ENCODE results near the gene TNF. TPM values are rescaled to one million over a fixed set of nuclear protein-coding genes. Genes with fewer than 3 reads are reported as not detected.
A peak's percentile ranks its signal among the peaks of the same experiment; 100 is the strongest.

The TNF gene
- polyA plus RNA-seq, 3 donors = 7.1 to 13.7 (median 9.6) TPM

GRCh38 chr6:31592396-31592771, 17.0 kb downstream of the TNF start:
- H3K9ac ChIP-seq (ENCODE audit: insufficient read depth, low read length, poor library complexity, severe bottlenecking) = no peak overlapping the region
- peaks cover 28% of the 10 kb centered on the region for H3K79me2 ChIP-seq (ENCODE audit: insufficient read depth, low read length)
- peaks cover 53% of the 10 kb centered on the region for H3K4me1 Mint-ChIP-seq
- H3K36me3 ChIP-seq (replicated peaks in 1 of 2; ENCODE audit: control insufficient read depth in 1 of 2, insufficient read depth in 2 of 2, low read length in 2 of 2) = peaks cover 12 to 23% of the 10 kb centered on the region in 2 donors
- peaks cover 29 to 52% of the 10 kb centered on the region in 2 donors for H3K4me1 ChIP-seq (ENCODE audit: control insufficient read depth in 1 of 2, insufficient read depth in 2 of 2, low read length in 2 of 2)
- intact Hi-C loops (cut with micrococcal nuclease) = no loop called here
- peak overlapping the region in 1 of 2 donors; percentile 53 for H3K27ac ChIP-seq (ENCODE audit: low read depth in 1 of 2, low read length in 2 of 2)
- peaks cover 0 to 5% (median 2%) of the 10 kb centered on the region in 3 donors for H3K27me3 Mint-ChIP-seq (ENCODE audit: low read depth in 3 of 3)
- H3K4me2 ChIP-seq (replicated peaks; ENCODE audit: extremely low read depth, low read length, poor library complexity, severe bottlenecking) = no peak overlapping the region
- no peaks in the 10 kb centered on the region for H3K9me3 ChIP-seq (replicated peaks in 1 of 2; ENCODE audit: control insufficient read depth in 1 of 2, insufficient read depth in 1 of 2, low read length in 2 of 2)
- H2AFZ ChIP-seq (ENCODE audit: insufficient read depth, low read depth, low read length, poor library complexity, severe bottlenecking) = no peak overlapping the region
- H3K27me3 ChIP-seq (ENCODE audit: control insufficient read depth in 2 of 2, insufficient read depth in 2 of 2, low read length in 2 of 2) = no peaks in the 10 kb centered on the region
- peak overlapping the region in 1 of 2 donors; percentile 31 for H3K4me3 Mint-ChIP-seq
- TF ChIP-seq CTCF (IDR thresholded peaks at IDR 0.05) = no peak
- H3K36me3 Mint-ChIP-seq = peaks cover 30 to 32% of the 10 kb centered on the region in 2 donors
- no CpG with 5 or more reads among the region's 7 CpGs for WGBS (ENCODE audit: insufficient coverage)
- no peak overlapping the region for H3K4me3 ChIP-seq (replicated peaks in 1 of 3; ENCODE audit: low read depth in 2 of 3, low read length in 3 of 3)
- H3K9me3 Mint-ChIP-seq = peaks cover 0 to 3% (median 0%) of the 10 kb centered on the region in 7 donors
- no peak for DNase-seq
- peaks cover 34% of the 10 kb centered on the region for H4K20me1 ChIP-seq (ENCODE audit: insufficient read depth, low read length)
- H3K27ac Mint-ChIP-seq = peak overlapping the region in 5 of 7 donors; percentile 50 to 76 (median 63)

- Histone ChIP-seq H3K9ac (ENCODE audit: insufficient read depth, low read length, poor library complexity, severe bottlenecking) (no peak overlapping the region), H3K27ac (ENCODE audit: low read depth in 1 of 2, low read length in 2 of 2) (no peak overlapping the region), H2AFZ (ENCODE audit: insufficient read depth, low read depth, low read length, poor library complexity, severe bottlenecking) (no peak overlapping the region), H4K20me1 (ENCODE audit: insufficient read depth, low read length) (no peaks in the 10 kb centered on the region), H3K36me3 (replicated peaks in 1 of 2; ENCODE audit: control insufficient read depth in 1 of 2, insufficient read depth in 2 of 2, low read length in 2 of 2) (no peaks in the 10 kb centered on the region), H3K27me3 (ENCODE audit: control insufficient read depth in 2 of 2, insufficient read depth in 2 of 2, low read length in 2 of 2) (no peaks in the 10 kb centered on the region), H3K9me3 (replicated peaks in 1 of 2; ENCODE audit: control insufficient read depth in 1 of 2, insufficient read depth in 1 of 2, low read length in 2 of 2) (no peaks in the 10 kb centered on the region), H3K4me2 (replicated peaks; ENCODE audit: extremely low read depth, low read length, poor library complexity, severe bottlenecking) (no peak overlapping the region), H3K4me1 (ENCODE audit: control insufficient read depth in 1 of 2, insufficient read depth in 2 of 2, low read length in 2 of 2) (peaks cover 13 to 32% of the 10 kb centered on the region in 2 donors), H3K4me3 (replicated peaks in 1 of 3; ENCODE audit: low read depth in 2 of 3, low read length in 3 of 3) (no peak overlapping the region), H3K79me2 (ENCODE audit: insufficient read depth, low read length) (no peaks in the 10 kb centered on the region)
- peak; percentile 55 to 66 (median 55) for DNase-seq
- Mint-ChIP-seq H3K4me1 (peaks cover 33% of the 10 kb centered on the region), H3K27ac (peak overlapping the region in 1 of 7 donors; percentile 87), H3K4me3 (no peak overlapping the region), H3K9me3 (no peaks in the 10 kb centered on the region), H3K36me3 (peaks cover 0 to 3% of the 10 kb centered on the region in 2 donors), H3K27me3 (ENCODE audit: low read depth in 3 of 3) (peaks cover 0 to 7% (median under 1%) of the 10 kb centered on the region in 3 donors)
- 10% methylated on average over 2 of the region's 2 CpGs for WGBS (ENCODE audit: insufficient coverage)
- intact Hi-C loops (cut with micrococcal nuclease) = loop anchor here in 1 of 2 donors (2.0 to 5.0 kb wide), 2 partner anchors 16 to 105 kb away; no protein-coding TSS in a partner anchor
- TF ChIP-seq CTCF (IDR thresholded peaks at IDR 0.05) = peak; percentile 74
Measured at GRCh38 chr6:31597006-31597405, 21.6 kb downstream of the TNF start.
